Endometrial microvascular endothelial cells (primary cell): ENCODE data around the gene CNTD1. TPM values are rescaled to one million over a fixed set of nuclear protein-coding genes. Genes with fewer than 3 reads are reported as not detected.

Experiments
- in situ Hi-C: cut with HindIII; loops from 2 replicates; pipeline ENCODE4 v1.10.0; 2017; ENCODE audit warnings: low sequenced_read_pairs, low pct_unique_long_range_greater_than_20kb; ENCODE audit errors: inconsistent ontology term
- total RNA-seq: library from RNA; depleted of rRNA; stranded (reverse); fragments of >200 nt; gene quantifications from one replicate; pipeline ENCODE4 v1.2.3, GENCODE V29; 2015; ENCODE audit errors: inconsistent ontology term

The CNTD1 gene
- total RNA-seq, 1 donor from 2014 or later: 0.37 TPM

DNA sequence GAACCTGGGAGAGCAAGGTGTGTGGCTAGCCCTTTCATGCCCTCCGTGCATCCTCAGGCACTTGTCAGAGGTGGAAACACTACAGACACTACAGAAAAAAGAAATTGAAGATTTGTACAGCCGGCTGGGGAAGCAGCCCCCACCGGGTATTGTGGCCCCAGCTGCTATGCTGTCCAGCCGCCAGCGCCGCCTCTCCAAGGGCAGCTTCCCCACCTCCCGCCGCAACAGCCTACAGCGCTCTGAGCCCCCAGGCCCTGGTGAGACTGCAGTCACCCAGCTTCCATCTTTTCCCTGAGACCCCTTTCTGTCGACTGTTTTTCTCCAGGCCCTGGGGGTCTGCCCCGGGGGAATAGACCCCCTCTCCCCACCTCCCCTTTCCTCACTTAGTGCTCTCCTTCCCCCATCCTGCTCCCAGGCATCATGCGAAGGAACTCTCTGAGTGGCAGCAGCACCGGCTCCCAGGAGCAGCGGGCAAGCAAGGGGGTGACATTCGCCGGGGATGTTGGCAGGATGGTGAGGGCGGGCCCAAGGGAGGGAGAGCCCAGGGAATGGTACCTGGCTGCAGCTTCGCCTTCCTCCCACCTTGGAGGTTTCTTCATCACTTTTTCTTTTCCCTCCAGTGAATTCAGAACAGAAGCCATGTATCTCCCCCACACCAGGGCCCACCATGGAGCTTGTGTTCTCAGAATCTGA is 2.4 kb upstream of the CNTD1 start:
- in situ Hi-C loops: no loop called here

DNA sequence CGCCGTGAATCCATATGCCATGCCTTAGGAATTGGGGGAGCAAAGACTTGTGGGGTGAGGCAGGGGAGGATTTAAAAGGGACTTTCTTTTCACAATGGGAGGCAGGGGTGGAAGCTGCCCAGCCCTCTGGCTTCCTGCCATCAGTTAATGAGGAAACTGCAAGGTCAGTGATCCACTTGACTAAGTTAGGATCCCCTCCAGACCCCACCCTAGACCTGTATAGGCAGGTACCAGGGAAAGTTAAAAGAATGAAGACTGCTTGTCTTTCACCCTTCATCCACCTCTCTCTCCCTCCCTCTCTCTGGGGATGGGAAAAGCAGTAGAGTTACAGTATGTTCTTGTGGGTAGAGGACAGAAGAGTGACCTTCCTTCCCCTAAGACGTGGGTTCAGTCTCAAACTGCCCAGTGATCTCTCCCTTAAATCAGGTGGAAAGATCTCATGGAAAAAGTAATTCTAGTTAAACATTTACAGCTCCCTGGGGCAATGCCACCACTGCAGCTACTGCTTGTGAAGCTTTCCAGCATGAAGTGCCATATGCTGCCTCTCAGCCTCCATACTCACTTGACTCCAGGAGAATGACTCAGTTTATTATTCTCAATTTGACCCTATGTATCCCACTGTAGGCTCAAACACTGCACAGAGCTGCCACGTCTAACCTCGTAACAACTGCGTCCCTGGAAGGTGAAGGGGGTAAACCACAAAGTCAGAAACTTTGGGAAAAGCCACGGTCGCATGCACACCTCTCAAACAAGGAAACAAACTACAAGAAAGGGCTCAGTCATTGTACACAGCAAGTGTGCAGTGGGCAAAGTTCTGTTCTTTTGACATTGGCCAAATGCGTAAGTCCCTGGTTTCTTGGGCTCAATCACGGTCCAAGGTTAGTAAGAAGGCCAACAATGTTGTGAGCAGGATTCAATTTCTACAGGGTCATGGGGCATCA is 1.3 kb upstream of the CNTD1 start:
- in situ Hi-C loops: no loop called here

DNA sequence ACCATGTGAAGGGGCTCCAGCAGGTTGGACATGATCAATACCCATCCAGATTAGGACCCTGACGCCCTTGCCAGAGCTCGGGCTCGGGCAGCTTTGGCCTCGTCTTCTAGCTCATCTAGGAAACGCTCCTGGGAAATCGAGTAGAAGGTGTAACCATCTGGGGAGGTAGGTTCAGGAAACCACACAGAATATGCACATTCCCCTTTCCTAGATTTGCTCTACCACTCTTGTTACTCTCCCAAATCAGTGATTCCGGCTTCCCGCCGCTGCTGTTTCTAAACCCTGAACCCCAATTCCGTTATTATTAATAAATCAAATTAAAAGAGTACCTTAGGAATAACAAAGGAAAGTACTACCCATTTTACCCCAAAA is 664 bp upstream of the CNTD1 start:
- in situ Hi-C loops: no loop called here

DNA sequence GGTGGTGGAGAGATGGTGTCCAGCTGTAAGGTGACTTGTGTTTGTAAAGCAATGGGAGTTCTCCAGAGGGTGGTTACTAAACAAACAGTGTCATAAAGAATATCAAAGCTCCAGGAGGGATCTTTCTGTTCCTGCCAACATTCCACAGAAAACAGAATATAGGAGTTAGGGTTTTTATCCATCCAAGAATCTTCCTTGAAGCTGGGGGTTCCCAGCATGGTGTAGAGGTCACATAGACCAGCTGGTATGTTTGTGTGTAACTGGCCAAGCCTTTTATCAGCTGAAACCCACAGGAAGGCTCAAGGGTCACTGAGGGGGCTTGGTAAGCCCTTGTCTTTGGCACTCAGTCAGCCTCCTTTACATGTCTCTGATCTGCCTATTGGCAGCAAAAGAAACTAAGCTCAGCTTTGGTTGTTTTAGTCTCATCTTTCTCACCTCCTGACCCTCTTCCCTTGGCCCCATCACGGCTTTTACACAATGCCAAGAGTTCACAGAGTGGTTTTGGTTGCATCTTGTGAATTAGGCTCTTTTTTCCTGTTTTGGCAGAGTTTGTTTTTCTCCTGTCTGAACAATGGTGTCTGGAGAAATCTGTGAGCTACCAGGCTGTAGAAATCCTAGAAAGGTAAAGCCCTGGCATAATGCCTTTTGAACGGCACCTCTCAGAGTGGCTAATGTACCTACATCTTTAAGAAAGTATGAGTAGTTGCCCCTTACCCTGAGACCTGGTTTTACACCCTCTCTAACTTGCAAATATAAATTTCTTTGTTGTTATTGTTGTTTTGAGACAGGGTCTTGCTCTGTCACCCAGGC is 4.6 kb downstream of the CNTD1 start:
- in situ Hi-C loops: no loop called here

DNA sequence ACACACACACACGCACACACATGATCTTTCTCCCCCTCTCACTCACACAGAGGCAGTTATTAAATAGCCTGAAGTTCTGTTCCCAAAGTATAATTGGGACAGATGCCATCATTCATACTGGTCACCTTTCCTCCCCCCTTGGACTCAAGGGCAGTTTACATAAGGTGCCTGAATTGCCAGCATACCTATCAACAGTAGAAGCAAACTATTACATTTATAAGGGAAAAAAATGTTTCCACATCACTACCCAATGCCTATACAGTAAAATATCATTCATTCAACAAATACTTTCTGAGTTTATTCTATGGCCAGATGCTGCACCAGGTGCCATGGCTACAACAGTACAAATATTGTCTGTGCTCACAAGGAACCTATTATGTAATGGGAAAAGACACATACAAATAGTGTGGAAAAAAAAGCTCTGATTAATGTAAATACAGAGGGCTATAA is 6.3 kb downstream of the CNTD1 start:
- in situ Hi-C loops: no loop called here

DNA sequence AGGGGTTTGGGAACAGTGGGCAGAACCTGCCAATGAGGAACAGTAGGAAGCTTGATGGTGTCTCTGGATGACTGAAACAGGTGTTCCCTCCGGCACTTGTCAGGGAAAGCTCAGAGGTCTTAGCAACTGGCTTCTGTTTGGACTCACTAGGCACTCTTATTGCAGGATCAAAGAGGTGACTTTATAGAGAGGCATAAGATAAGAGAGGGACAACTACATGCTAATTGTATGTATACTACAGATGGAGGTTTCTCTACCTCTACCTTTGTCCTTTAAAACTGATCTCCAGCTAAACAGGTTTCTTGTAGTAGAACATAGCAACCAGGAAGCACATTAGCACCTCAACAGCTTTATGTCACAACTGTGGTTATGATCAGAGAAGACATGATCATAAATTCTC is 7.6 kb downstream of the CNTD1 start:
- in situ Hi-C loops: no loop called here

DNA sequence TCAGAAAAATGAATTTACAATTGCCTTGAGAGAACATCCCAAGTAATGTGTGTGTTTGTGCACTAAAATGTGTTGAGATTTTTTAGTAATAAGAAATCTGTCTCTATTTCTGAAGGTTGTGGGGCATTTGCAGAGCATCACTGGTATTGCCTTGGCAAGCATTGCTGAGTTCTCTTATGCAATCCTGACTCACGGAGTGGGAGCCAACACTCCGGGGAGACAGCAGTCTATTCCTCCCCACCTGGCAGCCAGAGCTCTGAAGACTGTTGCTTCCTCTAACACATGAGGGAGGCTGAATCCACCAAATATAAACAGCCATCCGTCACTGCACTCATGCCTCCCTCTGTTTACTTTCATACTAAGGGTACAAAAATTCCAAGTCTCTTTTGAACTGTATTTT is 10.6 kb downstream of the CNTD1 start:
- in situ Hi-C loops: no loop called here

DNA sequence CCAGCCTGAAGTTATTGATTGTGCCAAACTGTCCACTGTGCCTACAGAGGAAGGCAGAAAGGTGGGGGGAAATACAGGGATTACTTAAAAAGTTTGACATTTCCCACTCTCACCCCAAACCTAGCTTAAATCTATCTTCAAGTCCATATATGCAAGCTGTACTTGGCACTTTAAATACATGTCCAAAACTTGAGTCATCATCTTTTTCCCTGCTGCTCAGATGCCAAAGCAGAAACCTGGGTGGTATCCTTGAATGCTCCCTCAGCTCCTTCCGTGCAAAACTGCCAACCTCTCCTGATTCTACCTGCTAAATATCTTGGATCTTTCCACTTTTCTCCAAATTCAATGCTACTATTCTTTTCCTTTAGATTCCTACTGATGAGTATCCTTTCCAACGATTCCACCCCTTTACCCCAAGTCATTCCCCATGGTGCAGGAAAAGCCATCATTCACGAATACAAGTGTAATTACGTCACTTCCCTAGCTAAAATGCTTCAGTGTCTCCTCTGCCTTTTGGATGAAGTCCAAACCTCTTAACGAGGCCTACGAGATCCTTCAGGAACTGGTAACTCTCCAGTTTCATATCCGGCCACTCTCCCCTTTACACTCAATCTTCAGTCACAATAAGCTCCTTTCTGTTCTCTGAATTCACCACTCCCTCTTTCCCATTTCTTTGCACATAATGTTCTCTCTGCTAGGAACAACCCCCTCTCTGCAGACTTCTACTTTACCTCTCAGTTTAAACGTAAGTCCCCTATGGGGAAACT is 16.2 kb downstream of the CNTD1 start:
- in situ Hi-C loops: no loop called here

DNA sequence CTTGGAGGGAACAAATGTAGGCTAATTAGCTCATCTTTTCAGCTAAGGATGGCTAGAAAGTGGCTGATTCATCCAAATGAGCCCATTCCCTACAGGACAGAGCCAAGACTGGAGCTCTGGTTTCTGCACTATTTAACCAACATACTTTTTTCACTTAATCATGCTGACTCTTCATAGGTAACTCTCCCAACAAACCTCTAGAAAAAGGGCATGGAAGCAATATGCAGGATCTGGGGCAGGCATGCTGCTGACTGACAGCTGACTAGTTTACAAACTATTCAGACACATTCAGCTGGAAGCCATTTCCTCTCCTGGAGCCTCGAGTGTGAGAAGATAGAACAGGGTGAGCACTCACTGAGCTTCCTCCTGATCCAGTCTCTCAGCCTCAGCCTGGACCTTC is 19.2 kb downstream of the CNTD1 start:
- in situ Hi-C loops: no loop called here

DNA sequence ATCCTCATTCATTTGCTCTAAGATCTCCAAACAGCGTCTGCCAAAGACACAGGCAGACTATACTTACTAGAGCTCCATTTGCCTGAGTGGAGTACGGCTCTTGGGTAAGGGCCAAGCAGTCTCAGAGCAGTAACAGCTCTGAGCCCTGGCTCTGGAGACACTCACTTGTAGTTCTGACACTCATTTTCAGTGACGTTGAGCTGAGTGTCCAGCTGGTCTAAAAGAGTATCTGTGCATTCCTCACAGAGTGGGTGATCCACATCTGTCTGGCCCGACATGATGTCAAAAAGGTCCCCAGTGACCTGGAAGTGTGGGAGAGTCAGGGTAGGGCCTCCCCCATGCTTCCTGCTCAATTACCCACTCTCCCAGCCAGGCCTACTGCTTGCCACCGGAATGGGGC is 19.7 kb downstream of the CNTD1 start:
- in situ Hi-C loops: no loop called here

DNA sequence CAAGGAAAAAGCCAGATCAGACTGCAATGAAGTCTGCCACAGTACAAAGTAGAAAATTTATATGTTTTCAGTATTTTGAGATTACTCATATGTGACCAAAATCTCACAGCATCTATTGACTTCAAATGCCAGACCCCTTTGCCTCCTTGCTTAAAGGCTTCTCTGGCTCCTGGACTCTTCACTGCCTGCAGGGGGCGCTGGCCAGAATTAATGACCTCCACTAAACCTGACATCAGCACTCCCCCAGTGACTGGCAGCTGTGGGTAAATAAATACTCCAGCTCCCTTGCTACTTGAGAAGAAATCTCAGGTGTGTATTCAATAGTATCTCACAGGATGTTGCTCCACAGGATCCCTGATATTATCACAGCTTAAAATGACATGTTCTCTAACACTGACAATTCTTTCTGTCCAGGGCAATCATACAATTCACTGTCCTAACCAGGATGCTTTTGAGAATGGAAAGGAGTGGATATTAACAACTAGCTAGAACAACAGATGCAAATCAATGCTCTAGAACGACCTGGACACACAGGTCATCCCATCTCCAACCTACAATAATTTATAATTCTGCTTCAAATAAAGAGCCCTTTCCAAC is 21.4 kb downstream of the CNTD1 start:
- in situ Hi-C loops: no loop called here

DNA sequence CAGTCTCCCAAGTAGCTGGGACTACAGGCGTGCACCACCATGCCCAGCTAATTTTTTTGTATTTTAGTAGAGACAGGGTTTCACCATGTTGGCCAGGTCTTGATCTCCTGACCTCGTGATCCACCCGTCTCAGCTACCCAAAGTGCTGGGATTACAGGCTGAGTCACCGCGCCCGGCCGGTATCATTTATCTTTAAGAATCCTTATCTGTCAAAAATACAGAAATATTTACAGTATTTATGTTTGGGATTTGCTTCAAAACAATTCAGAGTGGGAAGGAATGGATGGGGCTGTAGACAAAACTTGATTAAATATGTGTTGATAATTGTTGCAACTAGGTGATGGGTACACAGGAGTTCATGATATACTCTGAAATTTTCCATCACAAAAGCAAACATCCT is 22.5 kb downstream of the CNTD1 start:
- in situ Hi-C loops: no loop called here

DNA sequence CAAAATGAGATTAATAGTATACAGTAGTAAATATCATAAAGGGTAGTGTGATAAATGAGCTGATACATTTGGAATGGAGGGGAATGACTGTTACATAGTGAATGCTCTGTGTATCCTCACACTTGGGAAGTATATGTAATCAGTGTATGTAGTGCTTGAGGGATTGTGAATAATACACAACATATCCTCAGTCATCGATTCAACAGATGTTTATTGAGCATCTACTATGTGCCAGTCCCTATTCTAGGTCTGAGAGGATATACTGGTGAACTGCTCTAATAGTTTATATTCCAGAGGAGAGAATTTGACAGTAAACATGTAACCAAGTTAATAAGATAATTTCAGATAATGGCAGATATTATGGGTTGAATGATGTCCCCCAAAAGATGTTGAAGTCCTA is 28.8 kb downstream of the CNTD1 start:
- in situ Hi-C loops: no loop called here

DNA sequence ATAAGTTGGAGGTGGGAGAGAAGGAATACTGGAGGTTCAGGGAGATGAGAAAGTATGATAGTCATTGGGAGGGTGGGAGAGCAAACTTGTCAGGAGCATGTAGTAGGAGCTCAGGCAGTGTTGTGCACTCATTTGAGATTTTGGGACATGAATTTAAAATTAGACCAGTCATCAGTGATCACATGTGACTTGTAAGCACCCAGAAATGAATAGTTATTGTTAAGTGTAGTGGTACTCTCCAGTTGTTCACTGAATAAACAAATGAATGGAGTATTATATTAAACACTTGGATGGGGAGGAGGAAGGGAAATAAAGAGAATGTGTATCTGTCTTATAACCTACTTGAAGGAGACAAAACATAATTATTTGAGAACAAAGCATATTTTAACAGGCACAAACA is 32.3 kb downstream of the CNTD1 start:
- in situ Hi-C loops: no loop called here

DNA sequence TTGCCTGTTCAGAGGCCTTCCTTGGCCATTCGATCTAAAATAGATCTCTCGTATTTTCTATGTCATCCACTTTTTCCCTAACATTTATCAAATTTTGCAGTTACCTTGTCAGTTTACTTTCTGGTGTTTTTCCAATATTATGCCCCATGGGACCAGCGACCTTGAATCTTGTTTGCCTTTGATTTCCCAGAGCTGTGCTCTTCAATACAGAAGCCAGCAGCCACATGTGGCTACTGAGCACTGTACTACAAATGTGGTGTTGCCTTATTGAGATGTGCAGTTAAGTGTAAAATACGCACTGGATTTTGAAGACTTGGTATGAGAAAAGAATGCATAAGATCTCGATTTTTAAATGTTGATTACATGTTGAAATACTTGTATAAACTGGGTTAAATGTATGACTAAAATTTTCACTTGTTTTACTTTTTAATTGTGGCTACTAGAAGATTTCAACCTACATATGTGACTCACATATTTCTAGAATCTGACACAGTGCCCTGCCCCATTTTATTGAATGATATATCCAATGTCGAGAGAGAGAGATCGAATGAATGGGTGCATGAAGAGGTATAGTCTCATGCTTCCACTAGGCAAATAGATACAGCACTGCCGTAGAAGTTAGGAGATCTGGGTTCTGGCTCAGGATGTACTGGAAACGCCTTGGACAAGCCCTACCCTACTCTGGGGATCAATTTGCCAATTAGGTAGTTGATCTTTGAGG is 33.7 kb downstream of the CNTD1 start:
- in situ Hi-C loops: no loop called here

DNA sequence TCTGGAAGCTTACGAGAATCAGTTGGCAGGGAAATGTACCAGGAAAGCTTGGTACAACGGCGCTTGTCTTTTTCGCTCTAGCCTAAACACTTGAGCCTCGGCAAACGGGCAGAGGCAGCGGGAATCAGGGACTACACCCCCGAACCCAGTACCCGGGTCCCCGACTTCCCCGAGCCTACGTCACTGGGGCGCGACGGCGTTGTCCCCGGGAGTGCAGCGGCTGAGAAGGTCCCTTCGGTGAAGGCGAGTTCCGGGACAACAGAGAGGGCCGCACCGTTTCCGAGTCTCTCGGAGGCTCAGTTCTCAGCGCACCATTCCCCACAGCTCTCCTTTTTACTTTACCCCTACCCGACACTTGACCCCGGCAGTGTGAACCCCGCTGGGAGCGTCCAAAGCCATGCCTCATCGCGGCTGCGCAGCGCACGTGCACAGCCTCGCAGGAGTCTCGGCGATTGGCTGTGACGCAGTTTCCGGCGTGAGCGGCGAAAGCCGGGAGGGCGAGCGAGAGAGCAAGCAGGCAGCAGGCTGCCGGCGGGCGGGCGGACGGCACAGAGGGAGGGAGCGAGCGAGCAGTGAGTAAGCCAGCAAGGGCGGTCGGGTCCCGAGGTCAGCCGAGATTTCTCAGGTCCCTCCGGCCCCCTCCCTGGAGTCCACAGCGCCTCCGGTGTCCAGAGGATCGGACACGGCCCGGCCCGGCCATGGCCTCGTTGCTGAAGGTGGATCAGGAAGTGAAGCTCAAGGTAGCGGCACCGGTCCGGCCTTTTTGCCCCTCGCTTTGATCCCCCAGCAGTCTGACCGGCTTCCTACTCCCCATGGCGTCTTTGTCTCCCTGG is 34.5 kb downstream of the CNTD1 start, which contains the start of gene PSME3:
Gene PSME3 (plus strand): TSS at position 464 of the 833 bp plus-strand sequence. CDS start 235 bp downstream, at position 699.
- in situ Hi-C loops: no loop called here
